ENCODE measurements around the gene PLCL1. TPM values are rescaled to one million over a fixed set of nuclear protein-coding genes. Genes with fewer than 3 reads are reported as not detected.

PLCL1 gene
- polyA plus RNA-seq, 1 experiment: 0.09 TPM

- TF ChIP-seq CTCF (IDR thresholded peaks at IDR 0.05; ENCODE audit: insufficient read depth, low read depth, low read length): no peak
- no peak for DNase-seq (ENCODE audit: low read depth)
- H3K27me3 ChIP-seq (ENCODE audit: control insufficient read depth, insufficient read depth, low read length): no peaks in the 10 kb centered on the region
- no peak overlapping the region for H3K4me3 ChIP-seq (ENCODE audit: low read depth, low read length)
- ChIA-PET POLR2A (no interaction called here), CTCF (interaction anchor here (3.0 kb wide), 1 partner anchor 29 kb away, joined by 9 read pairs; no protein-coding TSS in a partner anchor)
- no peaks in the 10 kb centered on the region for H3K36me3 ChIP-seq (ENCODE audit: control insufficient read depth, insufficient read depth, low read length)
Measured at GRCh38 chr2:198098386-198098785, 294.0 kb downstream of the PLCL1 start.

DNA sequence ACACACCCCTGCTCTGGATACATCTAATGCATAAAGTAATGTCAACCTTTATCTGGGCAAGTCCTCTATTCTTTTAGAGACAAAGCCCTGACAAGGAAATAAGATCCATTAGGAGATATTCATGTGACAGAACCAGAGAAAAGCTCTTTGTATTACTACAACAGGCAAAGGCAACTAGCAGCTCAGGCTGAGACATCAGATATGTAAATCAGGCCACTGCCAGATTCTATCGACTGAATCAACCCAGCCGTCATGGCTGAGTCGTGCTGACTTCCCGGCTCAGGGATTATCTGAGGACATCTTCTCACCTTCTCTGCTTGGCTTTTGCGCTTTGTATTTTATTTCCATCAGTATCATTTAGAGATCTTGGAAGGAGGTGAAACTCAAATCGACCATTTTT, 294.5 kb downstream of the PLCL1 start:
- no peaks in the 10 kb centered on the region for H3K27me3 ChIP-seq (ENCODE audit: control insufficient read depth, insufficient read depth, low read length)
- ChIA-PET POLR2A (no interaction called here), CTCF (interaction anchor here (3.0 kb wide), 1 partner anchor 29 kb away, joined by 9 read pairs; no protein-coding TSS in a partner anchor)
- H3K4me3 ChIP-seq (ENCODE audit: low read depth, low read length): no peak overlapping the region
- no peak for TF ChIP-seq CTCF (IDR thresholded peaks at IDR 0.05; ENCODE audit: insufficient read depth, low read depth, low read length)
- no peak for DNase-seq (ENCODE audit: low read depth)
- H3K36me3 ChIP-seq (ENCODE audit: control insufficient read depth, insufficient read depth, low read length): no peaks in the 10 kb centered on the region

DNA sequence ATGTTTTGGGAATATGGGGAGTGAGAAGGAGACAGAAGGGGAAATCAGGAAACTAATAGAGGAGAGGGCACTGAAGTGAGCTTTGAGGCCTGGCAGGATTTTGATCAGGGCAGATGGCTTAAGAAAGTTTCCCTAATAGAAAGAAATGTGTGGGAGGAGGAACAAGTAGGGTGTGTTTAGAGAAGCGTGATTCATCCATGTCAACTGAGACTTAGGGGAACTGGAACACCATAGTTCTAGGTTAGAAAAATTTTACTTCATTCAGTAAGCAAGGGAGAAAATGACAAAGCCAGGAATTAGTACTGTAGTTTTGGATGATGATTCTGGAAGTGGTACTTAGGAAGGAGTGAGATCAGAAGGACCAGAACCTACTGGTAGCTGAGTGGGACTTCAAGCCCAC, 296.0 kb downstream of the PLCL1 start:
- no peak for DNase-seq (ENCODE audit: low read depth)
- TF ChIP-seq CTCF (IDR thresholded peaks at IDR 0.05; ENCODE audit: insufficient read depth, low read depth, low read length): no peak
- CTCF ChIA-PET: interaction anchor here (3.0 kb wide), 1 partner anchor 27 kb away, joined by 9 read pairs; no protein-coding TSS in a partner anchor

GRCh38 chr2:198101688-198102087, 297.3 kb downstream of the PLCL1 start:
- ChIA-PET POLR2A (no interaction called here), CTCF (interaction anchor here (0.7 kb wide), 1 partner anchor 9 kb away, joined by 3 read pairs; no protein-coding TSS in a partner anchor)
- Histone ChIP-seq H3K27me3 (ENCODE audit: control insufficient read depth, insufficient read depth, low read length) (no peaks in the 10 kb centered on the region), H3K4me3 (ENCODE audit: low read depth, low read length) (no peak overlapping the region), H3K36me3 (ENCODE audit: control insufficient read depth, insufficient read depth, low read length) (no peaks in the 10 kb centered on the region)
- TF ChIP-seq CTCF (IDR thresholded peaks at IDR 0.05; ENCODE audit: insufficient read depth, low read depth, low read length): no peak
- DNase-seq (ENCODE audit: low read depth): no peak

More for the DNA sequence above, 296.0 kb downstream of the PLCL1 start:
- POLR2A ChIA-PET: no interaction called here
- H3K27me3 ChIP-seq (ENCODE audit: control insufficient read depth, insufficient read depth, low read length): no peaks in the 10 kb centered on the region
- H3K4me3 ChIP-seq (ENCODE audit: low read depth, low read length): no peak overlapping the region
- no peaks in the 10 kb centered on the region for H3K36me3 ChIP-seq (ENCODE audit: control insufficient read depth, insufficient read depth, low read length)

DNA sequence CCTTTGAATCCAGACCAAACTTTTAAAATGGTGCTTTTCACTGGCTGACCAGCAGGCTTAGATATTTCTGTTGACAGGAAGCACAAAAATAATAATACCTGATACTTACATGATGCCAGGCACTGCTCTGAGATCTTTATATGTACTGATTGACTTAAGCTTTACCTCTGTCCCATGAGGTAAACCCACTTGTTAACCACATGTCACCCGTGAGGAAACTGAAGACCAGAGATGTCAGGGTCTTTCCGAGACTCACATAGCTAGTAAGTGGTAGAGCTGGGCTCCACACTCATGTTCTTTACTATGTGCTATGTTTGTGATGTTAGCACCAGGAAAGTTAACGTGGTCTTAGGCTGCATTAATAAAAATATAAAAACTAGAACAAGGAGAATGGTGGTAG, 297.7 kb downstream of the PLCL1 start:
- CTCF ChIA-PET: interaction anchor here (0.7 kb wide), 2 partner anchors 8 to 39 kb away, joined by 3 read pairs; no protein-coding TSS in a partner anchor
- POLR2A ChIA-PET: no interaction called here
- TF ChIP-seq CTCF (IDR thresholded peaks at IDR 0.05; ENCODE audit: insufficient read depth, low read depth, low read length): no peak

More for the DNA sequence above, 297.7 kb downstream of the PLCL1 start:
- no peaks in the 10 kb centered on the region for H3K27me3 ChIP-seq (ENCODE audit: control insufficient read depth, insufficient read depth, low read length)
- no peak overlapping the region for H3K4me3 ChIP-seq (ENCODE audit: low read depth, low read length)
- DNase-seq (ENCODE audit: low read depth): no peak
- H3K36me3 ChIP-seq (ENCODE audit: control insufficient read depth, insufficient read depth, low read length): no peaks in the 10 kb centered on the region
